HL-60 (cell line): ENCODE results near the gene GAL3ST2.
"Not testable (repeated sequence)": the region's sequence is repeated elsewhere in the genome, so short reads cannot be mapped to it uniquely, and the experiment has no call there.

Experiments used
- DNase-seq, 2 experiments: peaks; one replicate each; pipeline ENCODE4 v3.0.0-alpha.2; 2010 to 2020; ENCODE audit warnings: low read depth in 1 of 2, low spot score in 1 of 2
- H3K27ac ChIP-seq: fragments of 250-450 bp; sonication (Bioruptor Pico); replicated peaks from 2 replicates; pipeline ENCODE4 v1.5.1; 2020; ENCODE audit warnings: mild to moderate bottlenecking, moderate library complexity
- H3K27me3 ChIP-seq: fragments of 250-450 bp; sonication (Bioruptor Pico); 2 replicates; pipeline ENCODE4 v1.5.1; 2021; ENCODE audit warnings: mild to moderate bottlenecking, moderate library complexity; ENCODE audit not compliant: insufficient read depth, poor library complexity, severe bottlenecking
- H3K4me3 ChIP-seq: replicated peaks from 2 replicates; pipeline ENCODE4 v1.5.1; 2011; ENCODE audit warnings: mild to moderate bottlenecking, control low read depth, low read length; ENCODE audit not compliant: insufficient read depth
- CTCF ChIP-seq: IDR thresholded peaks from one replicate; pipeline ENCODE4 v1.5.1; 2011; ENCODE audit warnings: low read length, control low read depth, inconsistent platforms; ENCODE audit not compliant: insufficient read depth
- GABPA ChIP-seq: IDR thresholded peaks from 2 replicates; pipeline ENCODE4 v1.6.1; 2012; ENCODE audit warnings: low read depth
- POLR2AphosphoS5 ChIP-seq: IDR thresholded peaks from 2 replicates; pipeline ENCODE4 v1.6.1; 2012; ENCODE audit warnings: low read depth
- SPI1 ChIP-seq: IDR thresholded peaks from 2 replicates; pipeline ENCODE4 v1.6.1; 2012; ENCODE audit warnings: low read depth, mild to moderate bottlenecking, borderline replicate concordance
- TF ChIP-seq, protein P1 (sequence below): IDR thresholded peaks from 2 replicates; pipeline ENCODE4 v1.6.1; 2012; ENCODE audit warnings: low read depth; ENCODE audit not compliant: insufficient replicate concordance

The GAL3ST2 gene

GRCh38 chr2:241798631-241799521, 22.3 kb downstream of the GAL3ST2 start:
- no peak overlapping the region for H3K4me3 ChIP-seq
- no peak for TF ChIP-seq SPI1
- H3K27ac ChIP-seq: no peak overlapping the region
- no peak for DNase-seq
- peaks cover 9% of the 10 kb centered on the region for H3K27me3 ChIP-seq

DNA sequence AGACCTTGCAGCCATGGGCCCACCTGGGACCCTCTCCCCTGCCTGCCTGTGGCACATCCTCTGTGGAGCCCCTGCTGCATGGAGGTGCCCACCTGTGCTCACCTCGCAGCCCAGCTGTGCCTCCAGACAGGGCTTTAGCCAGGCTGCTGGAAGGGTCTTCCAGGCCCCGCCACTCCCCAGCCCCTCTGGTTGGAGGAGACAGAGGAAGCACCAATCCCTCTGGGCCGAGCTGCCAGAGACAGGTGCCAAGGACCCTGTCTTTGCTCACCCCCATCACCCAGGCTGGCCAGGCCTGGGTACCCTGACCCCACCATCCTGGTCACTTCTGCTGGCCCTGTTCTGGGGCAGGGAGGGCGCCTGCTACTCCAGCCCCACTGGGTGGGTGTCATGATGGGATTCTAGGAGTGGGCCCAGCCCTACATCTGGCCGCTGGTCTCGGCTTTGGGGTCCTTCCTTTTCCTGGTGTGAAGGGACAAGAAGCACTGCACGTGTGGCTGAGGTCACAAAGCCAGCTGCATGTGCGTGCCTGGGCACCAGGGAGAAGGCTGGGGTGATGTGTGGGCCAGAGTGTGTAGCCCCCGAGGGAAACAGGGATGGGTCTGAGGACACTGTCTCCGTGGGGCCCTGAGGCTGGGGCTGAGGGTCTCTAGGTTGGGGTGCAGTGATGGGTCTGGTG, 23.0 kb downstream of the GAL3ST2 start:
- TF ChIP-seq CTCF (no peak), POLR2AphosphoS5 (no peak), GABPA (no peak), SPI1 (no peak)
- TF ChIP-seq, protein P1, sequence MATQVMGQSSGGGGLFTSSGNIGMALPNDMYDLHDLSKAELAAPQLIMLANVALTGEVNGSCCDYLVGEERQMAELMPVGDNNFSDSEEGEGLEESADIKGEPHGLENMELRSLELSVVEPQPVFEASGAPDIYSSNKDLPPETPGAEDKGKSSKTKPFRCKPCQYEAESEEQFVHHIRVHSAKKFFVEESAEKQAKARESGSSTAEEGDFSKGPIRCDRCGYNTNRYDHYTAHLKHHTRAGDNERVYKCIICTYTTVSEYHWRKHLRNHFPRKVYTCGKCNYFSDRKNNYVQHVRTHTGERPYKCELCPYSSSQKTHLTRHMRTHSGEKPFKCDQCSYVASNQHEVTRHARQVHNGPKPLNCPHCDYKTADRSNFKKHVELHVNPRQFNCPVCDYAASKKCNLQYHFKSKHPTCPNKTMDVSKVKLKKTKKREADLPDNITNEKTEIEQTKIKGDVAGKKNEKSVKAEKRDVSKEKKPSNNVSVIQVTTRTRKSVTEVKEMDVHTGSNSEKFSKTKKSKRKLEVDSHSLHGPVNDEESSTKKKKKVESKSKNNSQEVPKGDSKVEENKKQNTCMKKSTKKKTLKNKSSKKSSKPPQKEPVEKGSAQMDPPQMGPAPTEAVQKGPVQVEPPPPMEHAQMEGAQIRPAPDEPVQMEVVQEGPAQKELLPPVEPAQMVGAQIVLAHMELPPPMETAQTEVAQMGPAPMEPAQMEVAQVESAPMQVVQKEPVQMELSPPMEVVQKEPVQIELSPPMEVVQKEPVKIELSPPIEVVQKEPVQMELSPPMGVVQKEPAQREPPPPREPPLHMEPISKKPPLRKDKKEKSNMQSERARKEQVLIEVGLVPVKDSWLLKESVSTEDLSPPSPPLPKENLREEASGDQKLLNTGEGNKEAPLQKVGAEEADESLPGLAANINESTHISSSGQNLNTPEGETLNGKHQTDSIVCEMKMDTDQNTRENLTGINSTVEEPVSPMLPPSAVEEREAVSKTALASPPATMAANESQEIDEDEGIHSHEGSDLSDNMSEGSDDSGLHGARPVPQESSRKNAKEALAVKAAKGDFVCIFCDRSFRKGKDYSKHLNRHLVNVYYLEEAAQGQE: no peak
- no peak overlapping the region for H3K27ac ChIP-seq
- no peak for DNase-seq
- H3K4me3 ChIP-seq: no peak overlapping the region
- peaks cover 17% of the 10 kb centered on the region for H3K27me3 ChIP-seq

DNA sequence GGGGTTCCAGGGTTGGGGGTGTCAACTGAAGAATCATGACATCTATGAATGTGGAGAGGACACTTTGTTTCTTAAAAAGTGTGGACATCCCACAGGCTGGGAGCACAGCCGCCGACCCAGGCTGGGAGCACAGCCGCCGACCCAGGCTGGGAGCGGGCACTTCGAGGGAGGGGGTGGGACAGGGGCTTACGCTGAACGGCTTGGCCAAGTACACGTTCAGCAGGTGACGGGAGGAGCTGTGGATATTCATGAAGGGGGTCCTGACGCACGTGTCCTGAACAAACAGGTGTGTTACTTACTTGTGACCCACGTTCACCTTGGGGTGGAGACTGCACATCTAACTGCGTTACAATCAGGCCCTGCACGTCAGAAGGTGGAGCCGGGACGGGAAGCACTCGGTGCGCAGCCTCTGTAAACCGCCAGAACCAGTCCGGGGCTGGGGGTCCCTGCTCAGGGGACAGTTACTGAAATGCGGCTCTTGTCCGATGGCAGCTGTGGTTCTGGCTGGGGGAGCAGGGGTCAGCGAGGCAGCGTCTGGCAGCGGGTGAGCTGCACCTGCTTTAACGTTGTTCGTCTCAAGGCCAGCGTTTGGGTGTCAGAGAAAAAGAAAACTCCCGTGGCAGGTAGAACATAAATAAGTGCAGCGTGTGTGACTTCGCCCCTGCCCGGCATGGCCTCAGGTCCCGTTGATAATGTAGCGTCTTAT, 23.7 kb downstream of the GAL3ST2 start:
- H3K27me3 ChIP-seq: peaks cover 19% of the 10 kb centered on the region
- H3K27ac ChIP-seq, H3K4me3 ChIP-seq, DNase-seq: not testable (repeated sequence)

DNA sequence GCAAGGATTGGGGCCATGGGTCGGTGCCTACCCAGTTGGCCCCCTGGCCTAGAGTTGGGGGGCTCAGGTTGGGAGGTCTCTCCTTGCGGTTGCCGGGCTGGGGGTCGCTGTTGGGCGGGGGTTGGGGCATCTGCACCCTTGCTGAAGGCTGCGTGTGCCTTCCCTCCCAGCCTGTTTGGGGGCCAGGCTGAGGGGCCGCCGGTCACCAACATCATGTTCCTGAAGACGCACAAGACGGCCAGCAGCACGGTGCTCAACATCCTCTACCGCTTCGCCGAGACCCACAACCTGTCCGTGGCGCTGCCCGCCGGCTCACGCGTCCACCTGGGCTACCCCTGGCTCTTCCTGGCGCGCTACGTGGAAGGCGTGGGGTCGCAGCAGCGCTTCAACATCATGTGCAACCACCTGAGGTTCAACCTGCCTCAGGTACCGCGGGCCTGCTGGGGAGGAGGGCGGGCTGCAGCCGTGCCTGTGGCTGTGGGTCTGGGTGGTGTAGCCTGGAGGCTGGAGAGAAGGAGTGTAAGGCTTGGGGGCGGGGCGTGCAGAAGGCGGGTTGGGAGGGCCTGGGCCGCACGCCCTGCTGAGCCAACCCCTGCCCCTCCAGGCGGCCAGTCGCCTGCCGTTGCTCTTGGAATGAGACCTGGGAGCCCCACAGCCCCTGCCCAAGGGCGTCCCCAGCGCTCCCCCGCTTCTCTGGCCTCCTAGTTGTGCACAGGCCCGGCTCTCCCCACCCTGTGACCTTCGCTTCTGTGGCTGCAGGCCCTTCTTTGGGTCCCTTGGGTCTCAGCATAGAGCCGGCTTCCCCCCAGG, 25.2 kb downstream of the GAL3ST2 start:
- Histone ChIP-seq H3K4me3 (no peak overlapping the region), H3K27ac (no peak overlapping the region), H3K27me3 (peaks cover 19% of the 10 kb centered on the region)
- no peak for DNase-seq
- no peak for TF ChIP-seq CTCF
- no peak for TF ChIP-seq GABPA
- TF ChIP-seq, protein P1: no peak
- TF ChIP-seq POLR2AphosphoS5: no peak
- TF ChIP-seq SPI1: no peak
